Measurements from ENCODE around the gene TEAD1. TPM values are rescaled to one million over a fixed set of nuclear protein-coding genes. Genes with fewer than 3 reads are reported as not detected.

The TEAD1 gene
- total RNA-seq, 4 donors from 2014 or later: 71.5 to 109 (median 88.5) TPM

DNA sequence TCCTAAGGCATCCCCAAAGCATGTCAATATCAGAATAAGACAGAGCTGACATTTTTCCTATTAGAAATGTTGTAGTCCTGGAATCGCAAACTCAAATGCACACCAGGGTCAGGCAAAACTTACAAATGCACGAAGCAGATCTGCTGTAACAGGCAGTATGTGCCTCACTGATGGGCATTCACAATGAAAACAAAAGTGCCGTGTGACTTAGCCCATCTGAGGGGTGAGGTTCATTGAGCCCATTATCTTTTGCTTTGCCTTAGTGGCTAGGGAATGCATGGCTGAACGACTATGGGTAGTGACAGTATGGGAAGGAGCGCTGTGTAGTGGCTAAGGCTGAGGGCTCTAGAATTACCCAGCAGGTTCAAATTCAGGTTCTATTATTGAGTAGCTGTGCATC, 291.8 kb downstream of the TEAD1 start:
- no peak for DNase-seq
- WGBS, 2 donors: 83 to 85% methylated on average over 5 of the region's 5 CpGs
- peaks cover 0 to 4% of the 10 kb centered on the region in 2 donors for H3K4me1 ChIP-seq
- H3K36me3 ChIP-seq: no peaks in the 10 kb centered on the region
- H3K27me3 ChIP-seq: no peaks in the 10 kb centered on the region
- intact Hi-C loops (cut with DNase I): loop anchor here (5.0 kb wide), 1 partner anchor 381 kb away; no protein-coding TSS in a partner anchor
- H3K9me3 ChIP-seq: no peaks in the 10 kb centered on the region
- H3K4me3 ChIP-seq (replicated peaks in 1 of 3): no peak overlapping the region
- TF ChIP-seq, protein P1, sequence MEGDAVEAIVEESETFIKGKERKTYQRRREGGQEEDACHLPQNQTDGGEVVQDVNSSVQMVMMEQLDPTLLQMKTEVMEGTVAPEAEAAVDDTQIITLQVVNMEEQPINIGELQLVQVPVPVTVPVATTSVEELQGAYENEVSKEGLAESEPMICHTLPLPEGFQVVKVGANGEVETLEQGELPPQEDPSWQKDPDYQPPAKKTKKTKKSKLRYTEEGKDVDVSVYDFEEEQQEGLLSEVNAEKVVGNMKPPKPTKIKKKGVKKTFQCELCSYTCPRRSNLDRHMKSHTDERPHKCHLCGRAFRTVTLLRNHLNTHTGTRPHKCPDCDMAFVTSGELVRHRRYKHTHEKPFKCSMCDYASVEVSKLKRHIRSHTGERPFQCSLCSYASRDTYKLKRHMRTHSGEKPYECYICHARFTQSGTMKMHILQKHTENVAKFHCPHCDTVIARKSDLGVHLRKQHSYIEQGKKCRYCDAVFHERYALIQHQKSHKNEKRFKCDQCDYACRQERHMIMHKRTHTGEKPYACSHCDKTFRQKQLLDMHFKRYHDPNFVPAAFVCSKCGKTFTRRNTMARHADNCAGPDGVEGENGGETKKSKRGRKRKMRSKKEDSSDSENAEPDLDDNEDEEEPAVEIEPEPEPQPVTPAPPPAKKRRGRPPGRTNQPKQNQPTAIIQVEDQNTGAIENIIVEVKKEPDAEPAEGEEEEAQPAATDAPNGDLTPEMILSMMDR (IDR thresholded peaks at IDR 0.05): no peak
- no peak for TF ChIP-seq POLR2A (IDR thresholded peaks at IDR 0.05)
- no peak overlapping the region for H3K27ac ChIP-seq

DNA sequence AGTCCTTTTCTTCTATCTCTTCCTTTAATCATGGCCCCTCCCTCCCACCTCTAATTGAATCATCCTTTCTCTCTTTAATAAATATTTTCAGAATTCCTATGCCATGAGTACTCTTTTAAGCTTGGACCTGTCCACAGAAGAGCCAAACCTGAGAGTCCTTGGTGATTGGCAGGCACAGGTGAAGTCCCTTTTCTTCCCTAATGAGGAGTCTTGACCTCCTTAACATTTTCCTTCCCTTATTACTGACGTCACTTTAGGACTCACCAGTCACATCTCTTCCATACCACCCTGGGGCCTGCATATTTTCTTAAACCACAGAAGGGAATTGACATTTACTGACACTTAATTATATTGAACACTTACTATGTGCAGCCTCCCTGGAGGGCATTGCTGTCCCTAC, 293.9 kb downstream of the TEAD1 start:
- Histone ChIP-seq H3K27me3 (no peaks in the 10 kb centered on the region), H3K4me3 (replicated peaks in 1 of 3) (no peak overlapping the region), H3K9me3 (no peaks in the 10 kb centered on the region), H3K27ac (no peak overlapping the region), H3K36me3 (no peaks in the 10 kb centered on the region), H3K4me1 (peaks cover 2 to 5% of the 10 kb centered on the region in 2 donors)
- 83 to 85% methylated on average over 1 of the region's 1 CpG for WGBS, 2 donors
- no peak for DNase-seq
- intact Hi-C loops (cut with DNase I): loop anchor here (5.0 kb wide), 1 partner anchor 379 kb away; no protein-coding TSS in a partner anchor
- TF ChIP-seq, protein P1 (IDR thresholded peaks at IDR 0.05): no peak
- no peak for TF ChIP-seq POLR2A (IDR thresholded peaks at IDR 0.05)

DNA sequence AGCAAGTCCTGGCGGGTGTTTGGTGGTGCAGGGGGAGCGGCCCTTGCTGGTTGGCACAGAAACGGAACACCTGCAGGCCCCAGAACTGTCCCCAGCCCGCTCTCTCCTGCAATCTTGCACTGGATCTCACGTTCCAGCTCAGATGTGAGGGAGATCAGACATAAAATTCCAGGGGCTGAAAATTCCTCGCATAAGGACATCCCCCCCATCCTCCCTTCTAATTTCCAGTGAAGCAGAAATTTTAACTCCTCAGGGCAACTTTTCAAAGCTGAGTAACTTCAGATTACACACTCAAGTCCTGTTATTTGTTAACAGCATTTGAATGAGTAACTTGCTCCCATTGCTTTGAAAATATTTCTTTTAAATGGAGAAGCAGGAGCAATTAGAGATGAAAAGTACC, 294.6 kb downstream of the TEAD1 start:
- peak; percentile 7 to 10 for DNase-seq
- intact Hi-C loops (cut with DNase I): loop anchor here (5.0 kb wide), 1 partner anchor 378 kb away; no protein-coding TSS in a partner anchor
- H3K4me1 ChIP-seq: peaks cover 8 to 12% of the 10 kb centered on the region in 2 donors
- no peak for TF ChIP-seq POLR2A (IDR thresholded peaks at IDR 0.05)
- TF ChIP-seq, protein P1 (IDR thresholded peaks at IDR 0.05): no peak
- H3K9me3 ChIP-seq: no peaks in the 10 kb centered on the region
- H3K4me3 ChIP-seq (replicated peaks in 1 of 3): no peak overlapping the region
- H3K36me3 ChIP-seq: no peaks in the 10 kb centered on the region
- 60 to 78% methylated on average over 6 of the region's 6 CpGs for WGBS, 2 donors
- no peaks in the 10 kb centered on the region for H3K27me3 ChIP-seq
- no peak overlapping the region for H3K27ac ChIP-seq

DNA sequence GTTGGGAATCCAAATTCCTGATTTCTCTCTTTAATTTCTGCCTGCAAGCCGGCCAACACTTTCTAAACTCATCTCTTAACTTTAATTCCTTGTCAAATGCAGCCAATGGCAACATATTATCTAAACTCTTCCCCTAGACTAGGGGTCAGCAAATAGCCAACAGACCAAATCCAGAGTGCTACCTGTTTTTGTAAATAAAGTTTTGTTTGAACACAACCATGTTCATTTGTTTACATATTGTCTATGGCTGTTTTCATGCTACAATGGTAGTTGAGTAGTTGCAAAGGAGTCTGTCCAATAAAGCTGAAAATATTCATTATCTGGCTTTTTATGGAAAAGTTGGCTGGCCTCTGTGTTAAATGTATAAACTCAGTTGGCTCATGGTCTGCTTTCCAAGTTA, 297.7 kb downstream of the TEAD1 start:
- no peak for DNase-seq
- TF ChIP-seq, protein P1 (IDR thresholded peaks at IDR 0.05): no peak
- Histone ChIP-seq H3K4me1 (peaks cover 8 to 11% of the 10 kb centered on the region in 2 donors), H3K4me3 (replicated peaks in 1 of 3) (no peak overlapping the region), H3K27me3 (no peaks in the 10 kb centered on the region), H3K9me3 (no peaks in the 10 kb centered on the region), H3K36me3 (no peaks in the 10 kb centered on the region), H3K27ac (no peak overlapping the region)
- WGBS, 2 donors: 83 to 90% methylated on average over 1 of the region's 1 CpG
- intact Hi-C loops (cut with DNase I): no loop called here

DNA sequence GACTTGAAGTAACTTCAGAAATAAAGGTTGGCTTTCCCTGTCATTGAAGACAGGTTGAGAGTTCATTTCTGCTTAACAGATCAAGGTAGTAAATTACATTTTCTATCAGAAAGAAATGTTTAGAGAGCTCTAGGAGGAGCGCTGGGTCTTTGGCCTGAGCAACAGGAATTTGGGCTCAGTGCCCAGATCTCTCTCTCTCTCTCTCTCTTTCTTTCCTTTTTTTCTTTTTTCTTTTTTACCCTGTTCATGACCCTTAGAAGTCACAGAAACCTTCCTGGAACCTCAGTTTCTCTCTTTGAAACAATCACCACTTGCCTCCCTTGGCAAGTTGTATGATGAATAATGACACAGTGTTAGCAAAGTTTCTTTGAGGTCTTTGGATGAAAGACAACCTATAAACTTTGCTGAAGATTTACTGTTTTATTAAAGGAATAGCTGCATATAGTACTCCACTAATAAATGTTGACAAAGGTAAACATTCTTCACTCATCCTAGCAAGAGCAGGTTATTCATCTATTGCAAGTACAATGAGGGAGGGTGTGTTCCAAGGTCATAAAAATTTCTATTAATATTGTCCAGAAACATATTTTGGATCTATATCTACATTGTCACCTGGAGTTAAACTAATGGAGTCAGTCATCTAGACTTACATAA, 299.4 kb downstream of the TEAD1 start:
- no peak for TF ChIP-seq POLR2A (IDR thresholded peaks at IDR 0.05)
- TF ChIP-seq, protein P1 (IDR thresholded peaks at IDR 0.05): peak in 3 of 6 experiments; percentile 22 to 37 (median 29)
- intact Hi-C loops (cut with DNase I): no loop called here
- Histone ChIP-seq H3K27me3 (no peaks in the 10 kb centered on the region), H3K4me1 (peaks cover 8 to 11% of the 10 kb centered on the region in 2 donors), H3K36me3 (no peaks in the 10 kb centered on the region), H3K27ac (peak overlapping the region in 2 of 3 donors; percentile 6 to 74), H3K4me3 (replicated peaks in 1 of 3) (no peak overlapping the region), H3K9me3 (no peaks in the 10 kb centered on the region)
- 14 to 25% methylated on average over 1 of the region's 1 CpG for WGBS, 2 donors
- peak; percentile 45 to 49 for DNase-seq
